Germinal center (tissue), 1 donor: Measurements from ENCODE around the gene LUC7L3.
A peak's percentile ranks its signal among the peaks of the same experiment; 100 is the strongest.

Experiments used
- DNase-seq: peaks from one replicate; pipeline ENCODE4 v3.0.0; 2012; ENCODE audit warnings: mixed read lengths, low spot score

The LUC7L3 gene

DNA sequence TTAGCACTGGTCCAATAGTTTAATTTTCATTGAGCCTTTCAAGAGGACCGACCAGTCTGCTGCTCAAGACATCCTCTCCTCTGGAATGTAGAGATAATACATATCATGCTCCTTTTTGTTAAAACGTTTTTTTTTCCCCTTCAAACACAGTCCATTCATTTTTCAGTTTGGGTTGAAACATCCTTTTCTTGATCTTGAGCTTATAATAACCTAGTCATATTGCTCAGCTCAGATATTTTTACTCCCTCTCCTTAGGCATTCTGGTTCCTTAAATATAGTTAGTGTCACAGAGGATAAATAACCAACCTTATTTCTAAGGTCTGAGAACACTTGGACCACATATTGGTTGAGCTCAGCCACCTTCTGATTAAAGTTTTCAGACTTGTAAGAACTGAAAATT is 35.1 kb downstream of the LUC7L3 start:
- DNase-seq, result no peak

DNA sequence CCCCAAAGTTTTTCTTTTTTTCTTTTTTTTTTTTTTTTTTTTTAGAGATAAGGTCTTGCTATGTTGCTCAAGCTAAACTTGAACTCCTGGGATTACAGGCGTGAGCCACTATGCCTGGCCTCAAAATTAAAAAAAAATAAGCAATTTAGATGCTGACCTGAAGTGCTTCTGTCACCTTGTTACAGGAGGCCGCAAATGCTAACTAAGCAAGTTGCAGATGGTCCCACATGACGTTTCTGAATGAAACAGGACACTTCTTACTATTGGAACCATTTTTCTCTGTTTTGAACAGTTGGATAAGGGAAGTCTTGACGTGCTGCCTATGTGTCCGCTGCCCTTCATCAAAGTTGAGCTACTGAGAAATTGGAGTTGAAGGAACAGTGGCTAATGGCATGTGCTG is 39.1 kb downstream of the LUC7L3 start:
- no peak for DNase-seq

DNA sequence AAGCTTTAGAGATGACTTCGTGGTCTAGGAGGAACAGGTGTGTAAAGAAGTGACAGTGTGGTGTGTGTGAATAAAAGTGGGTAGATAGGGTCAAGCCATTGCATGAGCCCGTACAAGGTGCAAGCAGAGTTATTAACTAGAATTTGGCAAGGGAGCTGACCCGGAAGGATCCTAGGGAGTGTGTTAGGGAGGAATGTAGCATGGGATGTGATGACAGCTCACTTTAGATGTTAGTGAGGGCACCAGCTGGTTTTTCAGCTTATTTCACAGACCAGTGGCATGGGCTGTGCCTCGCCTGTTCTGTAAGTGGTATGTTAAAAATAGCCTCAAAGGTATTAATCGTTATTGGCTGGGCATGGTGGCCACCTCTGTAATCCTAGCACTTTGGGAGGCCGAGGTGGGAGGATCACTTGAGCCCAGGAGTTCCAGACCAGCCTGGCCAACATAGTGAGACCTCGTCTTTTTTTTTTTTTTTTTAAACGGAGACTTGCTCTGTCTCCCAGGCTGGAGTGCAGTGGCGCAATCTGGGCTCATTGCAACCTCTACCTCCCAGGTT is 39.7 kb downstream of the LUC7L3 start:
- DNase-seq, result no peak

DNA sequence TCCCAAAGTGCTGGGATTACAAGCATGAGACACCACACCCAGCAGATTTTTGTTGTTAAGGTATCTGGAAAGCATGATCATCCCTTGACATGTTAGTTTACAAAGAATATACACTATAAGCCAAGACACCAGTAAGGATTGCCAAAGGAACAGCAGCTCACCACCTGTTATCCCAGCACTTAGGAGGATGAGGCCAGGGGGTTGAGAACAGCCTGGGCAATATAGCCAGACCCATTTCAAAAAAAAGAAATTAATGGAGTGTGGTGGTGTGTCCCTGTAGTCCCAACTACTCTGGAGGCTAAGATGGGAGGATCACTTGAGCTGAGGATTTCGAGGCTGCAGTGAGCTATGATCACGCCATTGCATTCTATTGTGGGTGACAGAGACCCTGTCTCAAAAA is 42.8 kb downstream of the LUC7L3 start:
- DNase-seq, result no peak

- no peak for DNase-seq
Measured at GRCh38 chr17:50763716-50764475, 44.5 kb downstream of the LUC7L3 start.

GRCh38 chr17:50764734-50765149 is 45.3 kb downstream of the LUC7L3 start:
- no peak for DNase-seq

DNA sequence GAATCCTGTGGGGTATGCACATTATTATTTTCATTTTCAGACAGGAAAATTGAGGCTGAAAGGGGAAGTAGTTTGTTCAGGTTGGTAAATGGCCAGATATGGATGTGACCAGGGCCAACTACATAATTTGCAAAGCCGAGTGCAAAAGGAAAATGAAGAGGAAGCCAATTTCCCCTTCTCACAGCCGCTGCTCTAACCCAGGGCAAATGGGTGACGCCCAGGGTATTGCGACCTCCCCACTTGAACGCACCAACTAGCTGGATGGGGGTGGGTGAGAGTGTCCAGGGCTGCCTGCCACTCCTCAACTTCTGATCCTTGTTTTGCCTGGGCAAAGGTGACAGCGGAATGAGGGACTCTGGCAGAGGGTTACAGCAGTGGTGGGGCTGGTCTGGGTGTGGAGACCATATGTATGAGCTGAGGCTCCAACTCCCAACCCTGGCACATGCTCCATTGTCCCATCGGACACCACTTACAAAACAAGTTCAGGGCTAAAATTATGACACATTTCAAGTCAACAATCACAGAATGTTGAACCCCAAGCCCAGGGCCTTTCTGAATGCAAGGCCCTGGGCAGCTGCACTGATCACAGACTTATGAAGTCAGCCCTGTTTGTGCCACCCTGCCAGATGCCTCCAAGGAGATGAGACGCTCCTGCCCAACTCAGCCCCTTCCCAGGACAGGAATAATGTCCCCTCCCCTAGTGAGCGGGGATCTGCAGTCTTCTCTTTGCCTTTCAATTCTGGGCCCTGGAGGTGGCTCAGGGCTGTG is 46.2 kb downstream of the LUC7L3 start:
- peak; percentile 54 for DNase-seq

GRCh38 chr17:50766222-50767023 is 47.0 kb downstream of the LUC7L3 start:
- DNase-seq, result no peak

GRCh38 chr17:50767030-50767429 is 47.6 kb downstream of the LUC7L3 start:
- DNase-seq, result no peak

- DNase-seq, result no peak
Measured at GRCh38 chr17:50767446-50767845, 48.0 kb downstream of the LUC7L3 start, which contains the start of gene ANKRD40CL. Gene ANKRD40CL (minus strand): TSS chr17:50767518. CDS start chr17:50766913, 605 bp downstream.

GRCh38 chr17:50768346-50768761 is 49.0 kb downstream of the LUC7L3 start:
- DNase-seq, result no peak

DNA sequence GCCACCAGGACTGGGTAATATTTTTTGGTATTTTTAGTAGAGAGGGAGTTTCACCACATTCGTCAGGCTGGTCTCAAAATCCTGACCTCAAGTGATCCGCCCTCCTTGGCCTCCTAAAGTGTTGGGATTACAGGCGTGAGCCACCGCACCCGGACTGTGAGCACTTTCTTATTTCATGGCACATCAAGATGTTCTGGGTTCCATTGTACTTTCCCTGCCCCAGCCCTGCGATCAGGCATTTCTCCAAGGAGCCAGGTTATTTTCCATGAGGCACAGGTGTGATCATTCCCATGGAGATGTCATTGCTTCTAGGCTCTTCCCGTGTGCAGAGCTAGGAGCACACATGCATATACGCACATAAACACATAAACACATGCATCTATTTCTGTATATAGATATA is 50.5 kb downstream of the LUC7L3 start:
- DNase-seq, result no peak

DNA sequence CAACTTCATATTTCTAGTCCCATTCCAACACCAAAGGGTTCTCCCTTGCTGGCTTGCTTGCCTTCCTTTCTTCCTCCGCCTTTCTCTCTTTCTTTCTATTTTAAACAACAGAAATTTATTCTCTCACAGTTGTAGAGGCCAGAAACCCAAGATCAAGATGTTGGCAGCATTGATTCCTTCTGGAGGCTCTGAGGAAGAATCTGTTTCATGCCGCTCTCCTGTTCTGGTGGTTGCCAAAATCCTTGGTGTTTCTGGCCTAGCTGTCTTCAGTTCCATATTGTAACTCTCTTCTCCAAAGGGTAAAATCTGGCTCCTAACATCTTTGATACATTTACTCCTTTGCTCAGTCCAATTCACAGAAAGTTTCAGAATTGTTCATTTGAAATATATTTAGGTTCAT is 50.9 kb downstream of the LUC7L3 start:
- DNase-seq, result no peak

GRCh38 chr17:50771991-50772785 is 52.8 kb downstream of the LUC7L3 start:
- no peak for DNase-seq

DNA sequence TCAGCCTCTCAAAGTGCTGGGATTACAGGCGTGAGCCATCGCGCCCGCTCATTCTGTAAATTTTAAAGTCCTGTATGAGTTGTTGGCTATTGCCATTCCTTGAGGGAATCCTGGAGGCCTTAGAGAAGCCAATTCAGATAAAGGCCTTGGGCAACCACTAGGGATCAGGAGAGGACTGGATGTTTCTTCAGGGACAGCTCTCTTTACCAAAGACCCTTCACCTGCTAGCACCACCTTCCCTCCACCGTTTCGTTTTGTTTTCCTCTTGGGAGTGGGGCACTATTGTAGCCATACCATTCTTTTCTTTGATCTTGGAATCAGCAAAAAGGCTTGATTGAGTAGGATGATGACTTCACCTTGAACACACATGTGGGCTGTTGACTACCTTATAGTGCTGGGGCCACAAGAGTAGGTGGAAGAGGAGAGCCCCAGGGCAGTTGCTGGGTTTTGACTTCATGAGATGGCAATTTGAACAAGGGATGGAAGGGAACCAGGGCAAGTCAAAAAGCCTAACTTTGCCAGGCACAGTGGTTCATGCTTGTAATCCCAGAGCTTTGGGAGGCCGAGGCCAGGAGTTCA is 54.9 kb downstream of the LUC7L3 start:
- no peak for DNase-seq

DNA sequence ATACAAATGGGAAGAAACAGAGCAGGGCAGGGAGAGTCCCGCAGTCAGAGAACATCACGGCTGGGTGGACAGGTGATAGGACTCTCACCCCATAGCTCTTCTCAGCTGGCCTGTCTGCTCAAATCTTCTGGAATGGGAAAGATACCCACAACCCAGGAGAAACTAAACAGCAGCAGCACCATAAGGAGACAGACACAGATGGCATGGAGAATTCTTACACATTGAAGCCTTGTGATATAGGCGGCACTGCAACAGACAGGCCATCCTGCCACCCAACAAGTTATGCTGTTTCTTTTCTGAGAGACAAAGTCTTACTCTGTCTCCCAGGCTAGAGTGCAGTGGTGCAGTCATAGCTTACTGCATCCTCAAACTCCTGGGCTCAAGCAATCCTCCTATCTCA is 56.5 kb downstream of the LUC7L3 start:
- DNase-seq, result no peak

DNA sequence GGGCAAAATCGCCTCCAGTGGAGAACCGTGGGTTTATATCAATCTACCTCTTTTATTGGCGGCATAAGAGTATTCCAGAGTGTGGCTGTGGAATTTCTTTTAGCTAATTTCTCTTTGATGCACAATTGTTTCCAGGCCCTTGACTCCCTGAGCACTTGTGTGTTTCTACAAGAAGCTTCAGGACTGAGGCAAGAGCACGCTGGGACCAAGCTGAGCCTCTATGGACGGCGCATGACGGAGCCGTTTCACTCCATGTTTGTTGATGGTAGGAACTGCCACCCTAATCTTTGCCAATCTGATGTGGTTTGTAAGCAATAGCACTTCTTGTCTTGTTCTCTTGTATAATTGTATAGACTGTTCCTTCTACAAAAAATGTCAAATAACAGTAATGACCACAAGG is 59.1 kb downstream of the LUC7L3 start:
- no peak for DNase-seq

- no peak for DNase-seq
Measured at GRCh38 chr17:50778988-50779387, 59.6 kb downstream of the LUC7L3 start.

DNA sequence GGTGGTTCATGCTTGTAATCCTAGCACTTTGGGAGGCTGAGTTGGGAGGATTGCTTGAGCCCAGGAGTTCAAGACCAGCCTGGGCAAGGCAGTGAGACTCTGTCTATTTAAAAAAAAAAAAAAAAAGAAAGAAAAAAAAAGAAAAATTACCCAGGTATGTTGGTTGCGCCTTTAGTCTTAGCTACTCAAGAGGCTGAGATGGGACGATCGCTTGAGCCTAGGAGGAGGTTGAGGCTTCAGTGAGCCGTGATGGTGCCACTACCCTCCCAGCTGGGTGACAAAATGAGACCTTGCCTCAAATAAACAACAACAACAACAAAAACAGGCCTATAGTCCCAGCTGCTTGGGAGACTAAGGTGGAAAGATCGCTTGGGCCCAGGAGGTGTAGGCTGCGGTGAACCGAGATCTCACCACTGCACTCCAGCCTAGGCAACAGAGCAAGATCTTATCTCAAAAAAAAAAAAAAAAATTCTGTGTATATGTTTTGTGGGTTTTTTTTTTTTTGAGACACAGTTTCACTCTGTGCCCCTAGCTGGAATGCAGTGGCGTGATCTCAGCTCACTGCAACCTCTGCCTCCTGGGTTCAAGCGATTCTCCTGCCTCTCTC is 60.4 kb downstream of the LUC7L3 start:
- DNase-seq, result no peak

DNA sequence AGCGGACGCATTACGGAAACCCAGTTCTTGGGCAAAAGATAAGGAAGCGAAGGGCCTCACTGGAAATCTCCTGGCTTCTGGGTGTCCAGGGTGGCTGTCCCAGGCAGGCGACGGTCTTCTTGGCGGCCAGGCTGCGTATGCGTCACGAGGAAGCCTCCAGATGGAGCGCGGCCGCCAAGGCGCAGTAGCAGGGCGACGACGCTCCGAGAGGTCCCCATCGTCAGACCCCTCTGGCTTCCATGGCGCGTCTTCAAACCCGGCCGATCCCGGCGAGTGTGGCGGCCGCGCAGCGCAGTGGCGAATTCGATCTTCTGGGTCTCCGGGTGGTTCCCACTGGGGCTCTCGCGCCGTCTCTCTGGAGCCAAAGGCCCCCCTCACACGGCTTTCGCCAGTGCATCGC is 61.8 kb downstream of the LUC7L3 start:
- DNase-seq, result no peak
